Mesenchymal stem cell (in vitro differentiated cells and primary cell): ENCODE measurements around the gene WDR64.

Experiments
- DNase-seq: peaks from one replicate; pipeline ENCODE4 v3.0.0-alpha.2; 2013
- H2AFZ ChIP-seq: one replicate; pipeline ENCODE4 v1.6.1; 2013; ENCODE audit warnings: low read depth, mild to moderate bottlenecking, control low read depth, inconsistent platforms, low read length, moderate library complexity
- H2AK5ac ChIP-seq: 2 replicates; pipeline ENCODE4 v1.6.1; 2013; ENCODE audit warnings: low read length, moderate library complexity, mild to moderate bottlenecking, inconsistent platforms; ENCODE audit not compliant: severe bottlenecking
- H2BK120ac ChIP-seq: one replicate; pipeline ENCODE4 v1.6.1; 2013; ENCODE audit warnings: low read depth, mild to moderate bottlenecking, inconsistent platforms, low read length, moderate library complexity
- H2BK12ac ChIP-seq, 2 experiments: one replicate each; pipeline ENCODE4 v1.6.1; 2013; ENCODE audit warnings: inconsistent platforms in 2 of 2, low read length in 2 of 2, mild to moderate bottlenecking in 2 of 2, moderate library complexity in 2 of 2, control low read depth in 1 of 2
- H2BK15ac ChIP-seq: one replicate; pipeline ENCODE4 v1.6.1; 2013; ENCODE audit warnings: mild to moderate bottlenecking, low read depth, inconsistent platforms; ENCODE audit not compliant: poor library complexity, severe bottlenecking
- H2BK5ac ChIP-seq: 2 replicates; pipeline ENCODE4 v1.6.1; 2013; ENCODE audit warnings: low read depth, mild to moderate bottlenecking, low read length, control low read depth, inconsistent platforms; ENCODE audit not compliant: poor library complexity, severe bottlenecking
- H3K14ac ChIP-seq, 2 experiments: one replicate each; pipeline ENCODE4 v1.6.1; 2013; ENCODE audit warnings: inconsistent platforms in 2 of 2, low read length in 2 of 2, control low read depth in 1 of 2, mild to moderate bottlenecking in 1 of 2, moderate library complexity in 1 of 2
- H3K18ac ChIP-seq, 2 experiments: one replicate each; pipeline ENCODE4 v1.6.1; 2013; ENCODE audit warnings: inconsistent platforms in 2 of 2, low read length in 2 of 2, control low read depth in 1 of 2, low read depth in 1 of 2, mild to moderate bottlenecking in 1 of 2
- H3K23ac ChIP-seq, 2 experiments: one replicate each; pipeline ENCODE4 v1.6.1; 2013; ENCODE audit warnings: inconsistent platforms in 2 of 2, low read length in 2 of 2, mild to moderate bottlenecking in 2 of 2, moderate library complexity in 2 of 2, control low read depth in 1 of 2
- H3K27ac ChIP-seq: 2 replicates; pipeline ENCODE4 v1.5.1; 2013; ENCODE audit warnings: mild to moderate bottlenecking, moderate library complexity, low read length, control low read depth, inconsistent platforms; ENCODE audit not compliant: poor library complexity, severe bottlenecking
- H3K27me3 ChIP-seq, 2 experiments: 2 replicates each; pipeline versions ENCODE4 v1.6.1 to v1.7.0; 2013; ENCODE audit warnings: low read length in 2 of 2, mild to moderate bottlenecking in 2 of 2, moderate library complexity in 2 of 2, control low read depth in 1 of 2, inconsistent platforms in 1 of 2; ENCODE audit not compliant: control insufficient read depth in 1 of 2, insufficient read depth in 1 of 2
- H3K36me3 ChIP-seq, 2 experiments: 2 replicates each; pipeline versions ENCODE4 v1.6.1 to v1.7.0; 2013; ENCODE audit warnings: low read length in 2 of 2, control low read depth in 1 of 2, inconsistent platforms in 1 of 2, low read depth in 1 of 2, mild to moderate bottlenecking in 1 of 2; ENCODE audit not compliant: insufficient read depth in 2 of 2, control insufficient read depth in 1 of 2
- H3K4ac ChIP-seq, 2 experiments: one replicate each; pipeline ENCODE4 v1.6.1; 2013; ENCODE audit warnings: inconsistent platforms in 2 of 2, low read length in 2 of 2, mild to moderate bottlenecking in 2 of 2, moderate library complexity in 2 of 2, control low read depth in 1 of 2, low read depth in 1 of 2
- H3K4me1 ChIP-seq: 2 replicates; pipeline ENCODE4 v1.6.1; 2013; ENCODE audit warnings: low read depth, low read length, control low read depth; ENCODE audit not compliant: control insufficient read depth, insufficient read depth
- H3K4me2 ChIP-seq: 2 replicates; pipeline ENCODE4 v1.6.1; 2013; ENCODE audit warnings: low read length, mild to moderate bottlenecking, inconsistent platforms; ENCODE audit not compliant: poor library complexity, severe bottlenecking
- H3K4me3 ChIP-seq, 2 experiments: 2 replicates each; pipeline versions ENCODE4 v1.5.1 to v1.7.0; 2013; ENCODE audit warnings: low read length in 2 of 2, mild to moderate bottlenecking in 2 of 2, control low read depth in 1 of 2, low read depth in 1 of 2; ENCODE audit not compliant: insufficient read depth in 1 of 2
- H3K79me1 ChIP-seq: replicated peaks from 2 replicates; pipeline ENCODE4 v1.6.1; 2013; ENCODE audit warnings: mild to moderate bottlenecking, control low read depth, low read length, inconsistent platforms; ENCODE audit not compliant: poor library complexity, severe bottlenecking
- H3K9ac ChIP-seq: 2 replicates; pipeline ENCODE4 v1.7.0; 2013; ENCODE audit warnings: mild to moderate bottlenecking, low read length, moderate library complexity
- H3K9me3 ChIP-seq: 2 replicates; pipeline ENCODE4 v1.7.0; 2013; ENCODE audit warnings: mild to moderate bottlenecking, low read length; ENCODE audit not compliant: control insufficient read depth
- H4K8ac ChIP-seq: one replicate; pipeline ENCODE4 v1.6.1; 2013; ENCODE audit warnings: inconsistent platforms, mild to moderate bottlenecking, low read length, moderate library complexity
- H4K91ac ChIP-seq: one replicate; pipeline ENCODE4 v1.6.1; 2013; ENCODE audit warnings: mild to moderate bottlenecking, low read length, inconsistent platforms
- WGBS: methylation state at CpG from one replicate; pipeline ENCODE4 v1.1.7; 2013; ENCODE audit warnings: mixed read lengths; 5-methylcytosine and 5-hydroxymethylcytosine counted together

The WDR64 gene

GRCh38 chr1:241837416-241837815 lies 185.3 kb downstream of the WDR64 start:
- H3K4me2 ChIP-seq, result no peak overlapping the region
- H3K4me1 ChIP-seq, result no peaks in the 10 kb centered on the region
- no peak overlapping the region for H3K23ac ChIP-seq
- H2BK15ac ChIP-seq, result no peak overlapping the region
- H3K4ac ChIP-seq, result no peak overlapping the region
- no peaks in the 10 kb centered on the region for H3K9me3 ChIP-seq
- no peaks in the 10 kb centered on the region for H3K79me1 ChIP-seq
- no peak overlapping the region for H2AK5ac ChIP-seq
- H3K18ac ChIP-seq, result no peak overlapping the region
- H4K91ac ChIP-seq, result no peak overlapping the region
- no peak overlapping the region for H2BK5ac ChIP-seq
- no peaks in the 10 kb centered on the region for H3K36me3 ChIP-seq
- no peak overlapping the region for H2BK120ac ChIP-seq
- no peak overlapping the region for H3K14ac ChIP-seq
- no peak overlapping the region for H3K9ac ChIP-seq
- no peak overlapping the region for H2AFZ ChIP-seq
- no peak overlapping the region for H4K8ac ChIP-seq
- 79% methylated on average over 3 of the region's 5 CpGs for WGBS
- no peak for DNase-seq
- no peak overlapping the region for H3K4me3 ChIP-seq
- H3K27ac ChIP-seq, result no peak overlapping the region
- H3K27me3 ChIP-seq, result no peaks in the 10 kb centered on the region
- no peak overlapping the region for H2BK12ac ChIP-seq

- Histone ChIP-seq H2BK12ac (no peak overlapping the region), H3K4me3 (no peak overlapping the region), H3K14ac (no peak overlapping the region), H2BK120ac (no peak overlapping the region), H2BK5ac (no peak overlapping the region), H2BK15ac (no peak overlapping the region), H3K4ac (no peak overlapping the region), H3K27ac (peak overlapping the region; percentile 84), H3K9me3 (no peaks in the 10 kb centered on the region), H3K23ac (no peak overlapping the region), H3K36me3 (no peaks in the 10 kb centered on the region), H3K18ac (no peak overlapping the region), H3K27me3 (no peaks in the 10 kb centered on the region), H4K91ac (no peak overlapping the region), H3K4me1 (no peaks in the 10 kb centered on the region), H2AFZ (no peak overlapping the region), H3K4me2 (no peak overlapping the region), H3K79me1 (no peaks in the 10 kb centered on the region), H4K8ac (no peak overlapping the region), H2AK5ac (no peak overlapping the region), H3K9ac (no peak overlapping the region)
- WGBS, result 42% methylated on average over 4 of the region's 4 CpGs
- DNase-seq, result peak; percentile 87
These were observed 185.8 kb downstream of the WDR64 start for GRCh38 chr1:241837901-241838300.

- Histone ChIP-seq H3K9me3 (no peaks in the 10 kb centered on the region), H3K27ac (no peak overlapping the region), H3K9ac (no peak overlapping the region), H3K4me2 (no peak overlapping the region), H3K36me3 (no peaks in the 10 kb centered on the region), H3K23ac (no peak overlapping the region), H2AFZ (no peak overlapping the region), H4K8ac (no peak overlapping the region), H2BK15ac (no peak overlapping the region), H2BK120ac (no peak overlapping the region), H4K91ac (no peak overlapping the region), H3K4ac (no peak overlapping the region), H3K79me1 (no peaks in the 10 kb centered on the region), H2BK5ac (no peak overlapping the region), H3K4me3 (no peak overlapping the region), H3K14ac (no peak overlapping the region), H2BK12ac (no peak overlapping the region), H3K4me1 (no peaks in the 10 kb centered on the region), H3K27me3 (no peaks in the 10 kb centered on the region), H3K18ac (no peak overlapping the region), H2AK5ac (peak overlapping the region; percentile 25)
- 96% methylated on average over 5 of the region's 5 CpGs for WGBS
- DNase-seq, result no peak
These were observed 186.8 kb downstream of the WDR64 start for GRCh38 chr1:241838897-241839296.

GRCh38 chr1:241839369-241839979 lies 187.4 kb downstream of the WDR64 start:
- H3K14ac ChIP-seq, result no peak overlapping the region
- H2AFZ ChIP-seq, result no peak overlapping the region
- no peaks in the 10 kb centered on the region for H3K36me3 ChIP-seq
- H2BK120ac ChIP-seq, result no peak overlapping the region
- H3K4me1 ChIP-seq, result no peaks in the 10 kb centered on the region
- no peak overlapping the region for H3K4me3 ChIP-seq
- no peak overlapping the region for H2AK5ac ChIP-seq
- H3K27ac ChIP-seq, result no peak overlapping the region
- WGBS, result 96% methylated on average over 5 of the region's 6 CpGs
- no peak overlapping the region for H3K4ac ChIP-seq
- no peak overlapping the region for H2BK15ac ChIP-seq
- no peak overlapping the region for H3K4me2 ChIP-seq
- no peak overlapping the region for H2BK5ac ChIP-seq
- H4K8ac ChIP-seq, result no peak overlapping the region
- DNase-seq, result no peak
- H3K23ac ChIP-seq, result no peak overlapping the region
- H2BK12ac ChIP-seq, result no peak overlapping the region
- H3K9me3 ChIP-seq, result no peaks in the 10 kb centered on the region
- H3K27me3 ChIP-seq, result no peaks in the 10 kb centered on the region
- no peak overlapping the region for H3K9ac ChIP-seq
- H3K79me1 ChIP-seq, result no peaks in the 10 kb centered on the region
- H3K18ac ChIP-seq, result no peak overlapping the region
- no peak overlapping the region for H4K91ac ChIP-seq
